ENCODE measurements around the gene SLC25A24.

The SLC25A24 gene

DNA sequence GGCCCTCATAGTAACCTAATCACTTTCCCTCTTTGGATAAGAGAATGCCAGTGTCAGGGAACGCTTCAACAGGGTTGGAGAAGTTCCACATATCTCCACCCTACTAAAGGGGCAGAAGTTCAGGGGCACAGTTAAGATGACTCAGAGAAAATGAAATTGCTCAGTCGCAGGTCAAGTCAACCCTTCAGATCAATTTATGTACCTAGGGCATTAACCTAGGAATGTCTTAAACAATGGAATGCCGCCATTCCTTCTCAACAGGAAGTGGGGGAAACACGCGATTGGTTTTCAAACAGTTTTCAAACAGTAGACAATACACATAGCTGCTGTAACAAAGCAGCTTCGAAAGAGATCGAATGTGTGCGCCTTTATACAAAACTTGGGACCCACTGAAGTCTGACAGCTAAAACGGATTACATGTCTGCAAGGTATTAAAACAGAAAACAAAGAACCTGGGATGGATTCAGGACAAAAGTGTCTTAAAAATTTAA, 897 bp downstream of the SLC25A24 start:
- TF ChIP-seq, protein P1, sequence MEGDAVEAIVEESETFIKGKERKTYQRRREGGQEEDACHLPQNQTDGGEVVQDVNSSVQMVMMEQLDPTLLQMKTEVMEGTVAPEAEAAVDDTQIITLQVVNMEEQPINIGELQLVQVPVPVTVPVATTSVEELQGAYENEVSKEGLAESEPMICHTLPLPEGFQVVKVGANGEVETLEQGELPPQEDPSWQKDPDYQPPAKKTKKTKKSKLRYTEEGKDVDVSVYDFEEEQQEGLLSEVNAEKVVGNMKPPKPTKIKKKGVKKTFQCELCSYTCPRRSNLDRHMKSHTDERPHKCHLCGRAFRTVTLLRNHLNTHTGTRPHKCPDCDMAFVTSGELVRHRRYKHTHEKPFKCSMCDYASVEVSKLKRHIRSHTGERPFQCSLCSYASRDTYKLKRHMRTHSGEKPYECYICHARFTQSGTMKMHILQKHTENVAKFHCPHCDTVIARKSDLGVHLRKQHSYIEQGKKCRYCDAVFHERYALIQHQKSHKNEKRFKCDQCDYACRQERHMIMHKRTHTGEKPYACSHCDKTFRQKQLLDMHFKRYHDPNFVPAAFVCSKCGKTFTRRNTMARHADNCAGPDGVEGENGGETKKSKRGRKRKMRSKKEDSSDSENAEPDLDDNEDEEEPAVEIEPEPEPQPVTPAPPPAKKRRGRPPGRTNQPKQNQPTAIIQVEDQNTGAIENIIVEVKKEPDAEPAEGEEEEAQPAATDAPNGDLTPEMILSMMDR (IDR thresholded peaks at IDR 0.05; ENCODE audit: insufficient read depth, low read depth, low read length, missing control alignments): no peak
- H3K4me3 ChIP-seq (ENCODE audit: low read depth, low read length): peak overlapping the region; percentile 95
- peak; percentile 15 for DNase-seq (ENCODE audit: low read depth)

GRCh38 chr1:108194051-108194450, 6.1 kb downstream of the SLC25A24 start:
- TF ChIP-seq, protein P1 (IDR thresholded peaks at IDR 0.05; ENCODE audit: insufficient read depth, low read depth, low read length, missing control alignments): no peak
- DNase-seq (ENCODE audit: low read depth): no peak
- H3K4me3 ChIP-seq (ENCODE audit: low read depth, low read length): no peak overlapping the region

DNA sequence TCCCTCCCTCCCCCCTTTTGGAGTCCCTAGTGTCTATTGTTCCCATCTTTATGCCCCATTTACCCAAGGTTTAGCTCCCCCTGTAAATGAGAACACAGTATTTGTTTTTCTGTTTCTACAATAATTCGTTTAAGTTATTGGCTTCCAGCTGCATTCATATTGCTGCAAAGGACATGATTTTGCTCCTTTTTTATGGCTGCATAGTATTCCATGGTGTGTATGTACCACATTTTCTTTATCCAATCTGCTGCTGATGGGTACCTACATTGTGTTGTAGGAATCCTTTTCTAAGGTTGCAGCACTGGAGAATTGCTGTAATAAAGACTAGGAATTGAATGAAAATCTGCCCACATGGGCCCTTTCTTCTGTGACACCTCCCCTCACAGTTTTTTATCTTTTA, 6.8 kb downstream of the SLC25A24 start:
- H3K4me3 ChIP-seq (ENCODE audit: low read depth, low read length): no peak overlapping the region
- TF ChIP-seq, protein P1 (IDR thresholded peaks at IDR 0.05; ENCODE audit: insufficient read depth, low read depth, low read length, missing control alignments): no peak
- no peak for DNase-seq (ENCODE audit: low read depth)

DNA sequence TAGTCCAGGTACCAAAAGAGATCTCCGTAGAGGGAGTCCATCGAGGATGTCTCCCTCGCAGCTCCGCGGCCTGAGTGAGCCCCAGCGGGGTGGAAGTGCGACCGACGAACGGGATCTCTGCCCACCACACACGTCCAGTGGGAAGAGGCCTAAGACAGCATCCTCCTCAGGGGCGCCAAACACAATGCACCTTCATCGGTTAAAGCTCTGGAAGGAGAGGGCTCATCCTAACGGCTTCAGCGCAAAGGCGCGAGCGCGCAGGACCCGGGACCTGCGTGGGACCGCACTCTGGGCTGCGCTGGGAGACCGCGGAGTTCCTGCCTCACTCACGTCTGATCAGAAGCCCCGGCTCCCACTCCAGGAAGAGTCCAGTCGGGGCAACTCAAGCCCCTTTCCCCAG, 7.6 kb downstream of the SLC25A24 start:
- DNase-seq (ENCODE audit: low read depth): no peak
- TF ChIP-seq, protein P1 (IDR thresholded peaks at IDR 0.05; ENCODE audit: insufficient read depth, low read depth, low read length, missing control alignments): no peak
- no peak overlapping the region for H3K4me3 ChIP-seq (ENCODE audit: low read depth, low read length)

DNA sequence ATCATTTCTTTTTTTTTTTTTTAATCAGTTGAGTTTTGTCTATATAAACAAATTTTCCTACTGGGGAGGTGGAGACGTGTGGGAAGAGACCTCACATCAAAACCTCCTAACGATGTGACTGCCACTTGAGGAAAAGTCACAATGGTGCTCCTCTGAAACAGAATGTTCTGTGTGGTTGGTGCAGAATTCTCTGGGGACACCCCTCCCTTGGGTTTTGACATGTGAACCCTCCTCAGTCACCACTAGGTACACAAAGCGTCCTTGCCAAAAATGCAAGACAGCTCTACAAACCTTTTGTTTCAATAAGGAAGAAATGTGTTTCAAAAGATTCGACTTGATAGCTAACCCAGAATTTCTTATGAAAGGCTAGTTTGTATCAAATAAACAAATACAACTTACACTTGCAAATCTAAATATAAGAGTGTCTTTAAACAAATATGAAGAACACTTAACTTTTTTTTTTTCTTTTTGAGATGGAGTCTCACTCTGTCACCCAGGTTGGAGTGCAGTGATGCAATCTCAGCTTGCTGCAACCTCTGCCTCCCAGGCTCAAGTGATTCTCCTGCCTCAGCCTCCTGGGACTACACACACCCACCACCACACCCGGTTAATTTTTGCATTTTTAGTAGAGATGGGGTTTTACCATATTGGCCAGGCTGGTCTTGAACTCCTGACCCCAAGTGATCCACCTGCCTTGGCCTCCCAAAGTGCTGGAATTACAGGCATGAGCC, 9.3 kb downstream of the SLC25A24 start:
- no peak overlapping the region for H3K4me3 ChIP-seq (ENCODE audit: low read depth, low read length)
- TF ChIP-seq, protein P1 (IDR thresholded peaks at IDR 0.05; ENCODE audit: insufficient read depth, low read depth, low read length, missing control alignments): no peak
- peak; percentile 70 for DNase-seq (ENCODE audit: low read depth)

DNA sequence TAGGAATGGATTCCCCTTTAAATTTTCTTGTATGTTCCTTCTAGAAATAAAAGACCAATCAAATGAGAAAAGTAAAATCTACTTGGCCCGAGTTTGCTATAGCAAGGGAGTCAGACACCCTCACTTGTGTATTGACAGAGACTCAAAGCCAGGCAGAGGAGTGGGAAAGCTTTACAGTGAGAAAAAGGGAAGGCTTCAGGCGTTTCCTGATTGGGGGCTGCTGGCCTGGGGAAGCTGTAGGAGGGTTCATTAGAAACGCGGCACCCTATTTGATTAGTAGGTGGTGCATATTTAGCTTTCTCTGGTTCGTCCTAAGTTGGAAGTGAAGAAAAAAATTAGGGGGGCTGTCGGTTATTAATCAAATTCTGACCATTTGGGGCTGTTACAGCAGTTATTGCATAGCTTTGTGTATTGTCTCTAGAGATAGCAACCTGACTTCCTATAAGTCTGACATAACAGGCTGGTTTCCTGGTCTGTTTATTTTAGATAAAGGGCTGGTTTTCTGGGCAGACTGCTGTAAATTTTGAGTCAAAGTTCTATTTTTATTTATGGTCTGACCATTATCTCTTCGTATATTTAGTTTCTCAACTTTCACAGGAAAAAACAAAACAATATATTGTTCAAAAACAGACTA, 10.0 kb downstream of the SLC25A24 start:
- TF ChIP-seq, protein P1 (IDR thresholded peaks at IDR 0.05; ENCODE audit: insufficient read depth, low read depth, low read length, missing control alignments): no peak
- DNase-seq (ENCODE audit: low read depth): peak; percentile 18
- no peak overlapping the region for H3K4me3 ChIP-seq (ENCODE audit: low read depth, low read length)
